HuH-7.5 (cell line): ENCODE results near the gene APOC4.
"Not testable (repeated sequence)": the region's sequence is repeated elsewhere in the genome, so short reads cannot be mapped to it uniquely, and the experiment has no call there.

Experiments
- DNase-seq: peaks from one replicate; pipeline ENCODE4 v3.0.0; 2011; ENCODE audit warnings: low spot score

Gene APOC4

GRCh38 chr19:44914433-44915206, 27.4 kb upstream of the APOC4 start, which contains the start of gene APOC1:
Gene APOC1, plus strand, starts transcription at chr19:44914608. Its CDS starts 284 bp downstream, at chr19:44914892.
- peak; percentile 90 for DNase-seq

GRCh38 chr19:44924243-44924725, 17.8 kb upstream of the APOC4 start:
- peak; percentile 70 for DNase-seq

- DNase-seq: peak; percentile 69
Measured at GRCh38 chr19:44925114-44925891, 16.7 kb upstream of the APOC4 start.

GRCh38 chr19:44926245-44927077, 15.6 kb upstream of the APOC4 start:
- not testable (repeated sequence) for DNase-seq

- DNase-seq: no peak
Measured at GRCh38 chr19:44927746-44928145, 14.3 kb upstream of the APOC4 start.

GRCh38 chr19:44930088-44930487, 11.9 kb upstream of the APOC4 start:
- DNase-seq: no peak

- DNase-seq: no peak
Measured at GRCh38 chr19:44931541-44931940, 10.5 kb upstream of the APOC4 start.

- DNase-seq: peak; percentile 54
Measured at GRCh38 chr19:44939668-44940067, 2.4 kb upstream of the APOC4 start.

- no peak for DNase-seq
Measured at GRCh38 chr19:44943801-44944249, 1.8 kb downstream of the APOC4 start.

- DNase-seq: no peak
Measured at GRCh38 chr19:44947041-44947581, 5.1 kb downstream of the APOC4 start.

- no peak for DNase-seq
Measured at GRCh38 chr19:44948237-44948636, 6.2 kb downstream of the APOC4 start.

- DNase-seq: no peak
Measured at GRCh38 chr19:44948763-44949374, 6.8 kb downstream of the APOC4 start.

- no peak for DNase-seq
Measured at GRCh38 chr19:44949550-44949949, 7.5 kb downstream of the APOC4 start.

- peak; percentile 84 for DNase-seq
Measured at GRCh38 chr19:44951179-44952159, 9.4 kb downstream of the APOC4 start.

GRCh38 chr19:44954278-44954648, 12.2 kb downstream of the APOC4 start:
- no peak for DNase-seq

GRCh38 chr19:44954649-44955504, 12.8 kb downstream of the APOC4 start, which contains the start of gene CLPTM1:
Gene CLPTM1, plus strand, starts transcription at chr19:44955380. Its CDS starts 16 bp downstream, at chr19:44955396.
- peak; percentile 96 for DNase-seq

- no peak for DNase-seq
Measured at GRCh38 chr19:44955505-44956439, 13.7 kb downstream of the APOC4 start.

- DNase-seq: no peak
Measured at GRCh38 chr19:44957526-44957925, 15.5 kb downstream of the APOC4 start.
